Glutamatergic neuron (in vitro differentiated cells): ENCODE data around the gene AFF3. TPM values are rescaled to one million over a fixed set of nuclear protein-coding genes. Genes with fewer than 3 reads are reported as not detected.

Experiments
- DNase-seq: peaks from one replicate; pipeline ENCODE4 v3.0.0; 2022
- H3K27ac Mint-ChIP-seq: one replicate; pipeline ENCODE4 v1.8.0; 2020; ENCODE audit warnings: mild to moderate bottlenecking, mixed read lengths, inconsistent platforms; ENCODE audit not compliant: unreplicated experiment
- H3K27me3 Mint-ChIP-seq: one replicate; pipeline ENCODE4 v1.8.0; 2020; ENCODE audit warnings: mild to moderate bottlenecking, moderate library complexity, mixed read lengths, inconsistent platforms; ENCODE audit not compliant: unreplicated experiment
- H3K36me3 Mint-ChIP-seq: one replicate; pipeline ENCODE4 v1.8.0; 2020; ENCODE audit warnings: mild to moderate bottlenecking, mixed read lengths, inconsistent platforms; ENCODE audit not compliant: unreplicated experiment
- H3K4me1 Mint-ChIP-seq: one replicate; pipeline ENCODE4 v1.8.0; 2020; ENCODE audit warnings: mild to moderate bottlenecking, low read depth, mixed read lengths, inconsistent platforms; ENCODE audit not compliant: unreplicated experiment
- H3K4me3 Mint-ChIP-seq: one replicate; pipeline ENCODE4 v1.8.0; 2020; ENCODE audit warnings: mild to moderate bottlenecking, mixed read lengths, inconsistent platforms; ENCODE audit not compliant: unreplicated experiment
- H3K9me3 Mint-ChIP-seq: one replicate; pipeline ENCODE4 v1.8.0; 2020; ENCODE audit warnings: mild to moderate bottlenecking, moderate library complexity, mixed read lengths, inconsistent platforms; ENCODE audit not compliant: unreplicated experiment
- CTCF ChIP-seq: fragments of 200-600 bp; sonication (generic); IDR thresholded peaks from one replicate; pipeline ENCODE4 v1.5.0; 2021; ENCODE audit not compliant: partially characterized antibody, unreplicated experiment
- total RNA-seq: library from RNA; stranded (reverse); fragmentation: NEBNext Ultra II Directional; extraction: Animal tissue kit (Norgen Biotek cat#: 25700); gene quantifications from one replicate; pipeline ENCODE4 v1.2.1, GENCODE V29; 2021; ENCODE audit not compliant: unreplicated experiment

The AFF3 gene
- total RNA-seq, 1 donor from 2014 or later: 125 TPM

GRCh38 chr2:99981840-99982239 is 160.6 kb downstream of the AFF3 start:
- no peak for TF ChIP-seq CTCF
- Mint-ChIP-seq H3K27ac (no peak overlapping the region), H3K4me3 (no peak overlapping the region), H3K4me1 (peaks cover 26% of the 10 kb centered on the region), H3K9me3 (peaks cover 3% of the 10 kb centered on the region), H3K36me3 (peaks cover 12% of the 10 kb centered on the region), H3K27me3 (peaks cover 3% of the 10 kb centered on the region)
- DNase-seq: no peak

GRCh38 chr2:99980176-99980575 is 162.2 kb downstream of the AFF3 start:
- TF ChIP-seq CTCF: no peak
- DNase-seq: no peak
- Mint-ChIP-seq H3K36me3 (peaks cover 12% of the 10 kb centered on the region), H3K4me3 (no peak overlapping the region), H3K4me1 (peaks cover 29% of the 10 kb centered on the region), H3K27me3 (peaks cover 5% of the 10 kb centered on the region), H3K9me3 (peaks cover 7% of the 10 kb centered on the region), H3K27ac (no peak overlapping the region)

- Mint-ChIP-seq H3K36me3 (peaks cover 12% of the 10 kb centered on the region), H3K4me3 (no peak overlapping the region), H3K9me3 (peaks cover 7% of the 10 kb centered on the region), H3K27ac (no peak overlapping the region), H3K27me3 (peaks cover 5% of the 10 kb centered on the region), H3K4me1 (peaks cover 35% of the 10 kb centered on the region)
- DNase-seq: no peak
- TF ChIP-seq CTCF: no peak
Observed at GRCh38 chr2:99977966-99978365, 164.4 kb downstream of the AFF3 start.

GRCh38 chr2:99975386-99975785 is 167.0 kb downstream of the AFF3 start:
- TF ChIP-seq CTCF: no peak
- peaks cover 58% of the 10 kb centered on the region for H3K4me1 Mint-ChIP-seq
- no peak overlapping the region for H3K27ac Mint-ChIP-seq
- H3K9me3 Mint-ChIP-seq: peaks cover 7% of the 10 kb centered on the region
- no peak for DNase-seq
- no peak overlapping the region for H3K4me3 Mint-ChIP-seq
- peaks cover 6% of the 10 kb centered on the region for H3K27me3 Mint-ChIP-seq
- peaks cover 14% of the 10 kb centered on the region for H3K36me3 Mint-ChIP-seq

- Mint-ChIP-seq H3K4me3 (peak overlapping the region; percentile 11), H3K27me3 (peaks cover 6% of the 10 kb centered on the region), H3K36me3 (peaks cover 14% of the 10 kb centered on the region), H3K27ac (peak overlapping the region; percentile 62), H3K4me1 (peaks cover 55% of the 10 kb centered on the region), H3K9me3 (peaks cover 6% of the 10 kb centered on the region)
- DNase-seq: no peak
- no peak for TF ChIP-seq CTCF
Observed at GRCh38 chr2:99974682-99975375, 167.6 kb downstream of the AFF3 start.
